SK-N-MC (cell line): ENCODE results near the gene GABRA4.

Source experiments
- EZH2 ChIP-seq: fragments of 200-600 bp; sonication (generic); IDR thresholded peaks from one replicate; pipeline ENCODE4 v1.6.1; 2017; ENCODE audit warnings: antibody characterized with exemption
- POLR2AphosphoS5 ChIP-seq: IDR thresholded peaks from 2 replicates; pipeline ENCODE4 v1.6.1; 2012; ENCODE audit warnings: mild to moderate bottlenecking, low read depth, low read length, borderline replicate concordance

DNA sequence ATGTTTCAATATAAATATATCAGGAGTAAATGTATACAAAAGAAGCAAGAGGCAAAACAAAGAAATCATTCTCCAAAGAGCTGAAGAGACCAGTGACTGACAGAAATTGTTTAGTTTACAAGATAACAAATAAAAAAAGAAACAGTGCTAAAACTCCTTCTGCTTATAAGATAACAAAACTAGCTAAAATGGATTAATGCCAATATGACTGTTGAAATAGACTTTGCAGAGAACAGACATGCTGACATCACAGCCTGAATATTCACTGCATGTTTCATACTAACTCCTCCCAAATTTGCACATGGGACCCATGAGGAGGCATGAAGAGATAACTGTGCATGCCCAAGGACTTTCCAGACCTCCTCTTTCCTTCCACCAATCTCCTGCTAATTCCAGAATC is 6.2 kb upstream of the GABRA4 start:
- no peak for TF ChIP-seq POLR2AphosphoS5
- TF ChIP-seq EZH2: no peak
